K562 (cell line): Measurements from ENCODE around the gene CTDSPL. TPM values are rescaled to one million over a fixed set of nuclear protein-coding genes. Genes with fewer than 3 reads are reported as not detected.

ENCODE experiments used
- ATAC-seq: fragments of 200-7000 bp; cut with Tn5 transposase; 3 replicates; pipeline ENCODE4 v1.9.1; 2020; ENCODE audit warnings: moderate library complexity
- BruUV-seq: library from RNA; stranded (reverse); fragments of 400-500 nt; replicated peaks from 2 replicates; lab custom pipeline; 2021; lab: Mats Ljungman, UMichigan
- CTCF ChIA-PET: fragments of 300-600 bp; formaldehyde crosslinking; extraction: SDS; loops from one replicate; lab custom pipeline; 2021; ENCODE audit warnings: low intra/inter-chr PET ratio; lab: Yijun Ruan, JAX
- POLR2A ChIA-PET: fragments of 300-600, 350-650 bp; sonication (Branson Sonifier 250); formaldehyde crosslinking; extraction: SDS; loops from one replicate; lab custom pipeline; 2021; ENCODE audit warnings: antibody characterized with exemption, inconsistent platforms; lab: Yijun Ruan, JAX
- DNase-seq, 4 experiments: peaks; one replicate each; pipeline versions ENCODE4 v3.0.0 to v3.0.0-alpha.2; 2011 to 2018; ENCODE audit warnings: low spot score in 3 of 4, mixed read lengths in 3 of 4; ENCODE audit errors: extremely low read depth in 1 of 4
- FAIRE-seq: peaks from 2 replicates; lab custom pipeline; 2011; peaks lifted over from hg19 to GRCh38; lab: Jason Lieb, UNC
- H2AFZ ChIP-seq: 2 replicates; pipeline ENCODE4 v1.6.0; 2011; ENCODE audit warnings: low read depth, low read length, control low read depth, inconsistent platforms
- H3K27ac ChIP-seq: fragments of 200-600 bp; 3 replicates; pipeline ENCODE4 v1.8.0; 2011; ENCODE audit warnings: low read depth, mild to moderate bottlenecking, control low read depth, inconsistent platforms, low read length, moderate library complexity, mixed read lengths; ENCODE audit errors: extremely low read depth
- H3K27me3 ChIP-seq, 2 experiments: fragments of 300-600 bp in 1 of 2; 2 replicates in 1 of 2; 3 replicates in 1 of 2; pipeline versions ENCODE4 v1.6.0 to v1.8.0; 2011; ENCODE audit warnings: inconsistent platforms in 2 of 2, low read length in 2 of 2, mild to moderate bottlenecking in 1 of 2, mixed read lengths in 1 of 2, moderate library complexity in 1 of 2; ENCODE audit not compliant: control insufficient read depth in 2 of 2, insufficient read depth in 2 of 2
- H3K36me3 ChIP-seq: fragments of 300-600 bp; 3 replicates; pipeline ENCODE4 v1.8.0; 2011; ENCODE audit warnings: mild to moderate bottlenecking, low read length, inconsistent platforms; ENCODE audit not compliant: control insufficient read depth, insufficient read depth
- H3K4me1 ChIP-seq, 2 experiments: fragments of 200-600 bp in 1 of 2; replicated peaks in 1 of 2; 2 replicates in 1 of 2; 3 replicates in 1 of 2; pipeline versions ENCODE4 v1.5.1 to v1.8.0; 2011; ENCODE audit warnings: inconsistent platforms in 2 of 2, low read length in 2 of 2, mild to moderate bottlenecking in 1 of 2, mixed read lengths in 1 of 2, moderate library complexity in 1 of 2; ENCODE audit not compliant: control insufficient read depth in 2 of 2, insufficient read depth in 2 of 2
- H3K4me2 ChIP-seq: 2 replicates; pipeline ENCODE4 v1.6.1; 2011; ENCODE audit warnings: low read length, control low read depth, inconsistent platforms, mixed read lengths; ENCODE audit not compliant: insufficient read depth
- H3K4me3 ChIP-seq: fragments of 200-600 bp; sonication (generic), shearing (Covaris generic); 2 replicates; pipeline ENCODE4 v1.5.1; 2016; ENCODE audit warnings: control low read depth, inconsistent platforms
- H3K79me2 ChIP-seq: fragments of 200-600 bp; 3 replicates; pipeline ENCODE4 v1.8.0; 2011; ENCODE audit warnings: low read length, inconsistent platforms; ENCODE audit not compliant: control insufficient read depth, insufficient read depth
- H3K9ac ChIP-seq, 2 experiments: 2 replicates each; pipeline versions ENCODE4 v1.6.0 to v1.6.1; 2011; ENCODE audit warnings: low read depth in 2 of 2, low read length in 2 of 2, control low read depth in 1 of 2, inconsistent platforms in 1 of 2, mild to moderate bottlenecking in 1 of 2, mixed read lengths in 1 of 2; ENCODE audit not compliant: insufficient read depth in 1 of 2
- H3K9me1 ChIP-seq: one replicate; pipeline ENCODE4 v1.6.0; 2011; ENCODE audit warnings: inconsistent platforms, mild to moderate bottlenecking, low read length, moderate library complexity; ENCODE audit not compliant: control insufficient read depth, insufficient read depth
- H3K9me3 ChIP-seq: replicated peaks from 2 replicates; pipeline ENCODE4 v1.5.1; 2011; ENCODE audit warnings: low read depth, low read length, inconsistent platforms; ENCODE audit not compliant: control insufficient read depth, insufficient read depth
- H4K20me1 ChIP-seq: replicated peaks from 2 replicates; pipeline ENCODE4 v1.6.1; 2011; ENCODE audit warnings: low read length, inconsistent platforms, mixed read lengths; ENCODE audit not compliant: control insufficient read depth, insufficient read depth
- ARID3A ChIP-seq: IDR thresholded peaks from 2 replicates; pipeline ENCODE4 v1.6.1; 2012; ENCODE audit warnings: low read depth, low read length, improper control_type of control experiment, borderline replicate concordance
- CBFA2T3 ChIP-seq: fragments of 450-650 bp; IDR thresholded peaks from 2 replicates; pipeline ENCODE4 v1.6.1; 2017
- NFRKB ChIP-seq: fragments of 450-650 bp; IDR thresholded peaks from 2 replicates; pipeline ENCODE4 v1.6.1; 2016; ENCODE audit warnings: low read depth
- ZNF3 ChIP-seq: fragments of 250-450 bp; sonication (Bioruptor Pico); IDR thresholded peaks from 2 replicates; pipeline ENCODE4 v1.5.0; 2021; ENCODE audit warnings: mild to moderate bottlenecking, moderate library complexity
- WGBS: fragments of 100-300 bp; shearing (Covaris generic); methylation state at CpG from one replicate; pipeline ENCODE4 v1.1.6; 2016; ENCODE audit warnings: low coverage, mixed read lengths; ENCODE audit not compliant: insufficient coverage; ENCODE audit errors: missing lambda C conversion rate; 5-methylcytosine and 5-hydroxymethylcytosine counted together
- in situ Hi-C: fragments of 300-500 bp; cut with MboI; formaldehyde crosslinking; loops from 4 replicates; pipeline ENCODE4 v1.15.0; 2018; ENCODE audit warnings: inconsistent platforms, mixed read lengths
- intact Hi-C: fragments of 100-400 bp; cut with micrococcal nuclease; formaldehyde crosslinking; loops from 2 replicates; pipeline ENCODE4 v1.14.2; 2022
- polyA plus RNA-seq, 8 experiments: library from polyadenylated mRNA; depleted of rRNA in 4 of 8; stranded (reverse) in 5 of 8; unstranded in 3 of 8; fragments of >200 nt; fragmentation: Nextera tagmentation in 2 of 8; fragmentation: Illumina TruSeq in 1 of 8; extraction: Ambion mirVana in 2 of 8; extraction: Trizol in 1 of 8; gene quantifications; 2 replicates each; pipeline versions ENCODE4 v1.2.1 to v1.2.3, GENCODE V29; 2011 to 2014; ENCODE audit warnings: inconsistent platforms in 1 of 8, missing spikeins in 1 of 8
- total RNA-seq, 7 experiments: library from RNA; depleted of rRNA in 6 of 7; stranded (reverse); fragments of >200 nt in 6 of 7; fragmentation: Illumina TruSeq in 2 of 7; extraction: Trizol in 2 of 7; gene quantifications; 2 replicates each; pipeline versions ENCODE4 v1.2.1 to v1.2.3, GENCODE V29; 2011 to 2021; ENCODE audit warnings: low replicate concordance in 1 of 7

CTDSPL gene
- total and polyA plus RNA-seq, 9 of the 15 experiments (the other 6 are each of a cell fraction or from before 2014, with no cell fraction given), result 5.1 to 19.3 (median 11.3) TPM

- TF ChIP-seq ARID3A (no peak), ZNF3 (CRISPR knock-in tag) (no peak), CBFA2T3 (no peak)
- TF ChIP-seq, all 486 proteins: peak for 0
These were observed 36.7 kb upstream of the CTDSPL start (continued) for GRCh38 chr3:37824954-37825328.

GRCh38 chr3:37825744-37826400 is 35.8 kb upstream of the CTDSPL start:
- BruUV-seq, result no TSS peak
- no peaks in the 10 kb centered on the region for H3K9me1 ChIP-seq
- no peak for ATAC-seq

More at GRCh38 chr3:37825744-37826400, 35.8 kb upstream of the CTDSPL start:
- Histone ChIP-seq H3K79me2 (no peaks in the 10 kb centered on the region), H3K27ac (no peak overlapping the region), H3K36me3 (no peaks in the 10 kb centered on the region), H3K4me1 (no peaks in the 10 kb centered on the region; a peak in 2 of 5 replicates), H3K4me2 (no peak overlapping the region), H3K9me3 (no peaks in the 10 kb centered on the region), H4K20me1 (no peaks in the 10 kb centered on the region), H3K27me3 (peaks cover 0 to 13% of the 10 kb centered on the region in 2 experiments; a peak in 3 of 5 replicates), H3K4me3 (no peak overlapping the region), H2AFZ (no peak overlapping the region), H3K9ac (no peak overlapping the region)
- no peak for TF ChIP-seq NFRKB
- DNase-seq (no peak), FAIRE-seq (no peak)
- 5% methylated on average over 3 of the region's 3 CpGs for WGBS
- in situ Hi-C loops, result no loop called here
- ChIA-PET POLR2A (no interaction called here), CTCF (no interaction called here)
- intact Hi-C loops, result no loop called here
